ENCODE measurements around the gene RAVER1. TPM values are rescaled to one million over a fixed set of nuclear protein-coding genes. Genes with fewer than 3 reads are reported as not detected.

The RAVER1 gene
- total and polyA plus RNA-seq, 2 of the 13 experiments (the other 11 are each of a cell fraction or from before 2014, with no cell fraction given), result 3.6 to 7.9 TPM

- TF ChIP-seq ZHX1 (CRISPR knock-in tag; IDR thresholded peaks at IDR 0.05; ENCODE audit: low read depth) (no peak), ZFYVE20 (CRISPR knock-in tag; IDR thresholded peaks at IDR 0.05; ENCODE audit: borderline replicate concordance, low read depth) (0 out of 2 replicates have a peak, but pooled peaks have one; percentile 53), HOMEZ (CRISPR knock-in tag; IDR thresholded peaks at IDR 0.05; ENCODE audit: low read depth) (peak; percentile 36), TEF (CRISPR knock-in tag; IDR thresholded peaks at IDR 0.05) (no peak), ZSCAN29 (CRISPR knock-in tag; conservative IDR thresholded peaks at IDR 0.05) (no peak; the same call in 1 of the 2 replicates), ZNF138 (CRISPR knock-in tag; IDR thresholded peaks at IDR 0.05; ENCODE audit: low read depth) (no peak), AGO2 (optimal IDR thresholded peaks at IDR 0.05; ENCODE audit: low read depth, low read length) (peak; percentile 18), HNRNPUL1 (IDR thresholded peaks at IDR 0.05; ENCODE audit: low read depth, low read length) (no peak), ZBTB2 (CRISPR knock-in tag; IDR thresholded peaks at IDR 0.05; ENCODE audit: low read depth) (0 out of 2 replicates have a peak, but pooled peaks have one; percentile 36), ARNT2 (CRISPR knock-in tag; IDR thresholded peaks at IDR 0.05; ENCODE audit: low read depth) (peak; percentile 81), TRAFD1 (CRISPR knock-in tag; IDR thresholded peaks at IDR 0.05; ENCODE audit: borderline replicate concordance) (no peak), ZNF501 (CRISPR knock-in tag; IDR thresholded peaks at IDR 0.05) (peak; percentile 85), JARID2 (CRISPR knock-in tag; IDR thresholded peaks at IDR 0.05; ENCODE audit: insufficient replicate concordance) (no peak), PHF8 (CRISPR knock-in tag; IDR thresholded peaks at IDR 0.05) (peak; percentile 77), FOXP1 (IDR thresholded peaks at IDR 0.05) (no peak), FOXP1 (CRISPR knock-in tag; IDR thresholded peaks at IDR 0.05) (no peak), SMAD1 (CRISPR knock-in tag; IDR thresholded peaks at IDR 0.05; ENCODE audit: borderline replicate concordance, low read depth) (no peak), ZNF816 (CRISPR knock-in tag; IDR thresholded peaks at IDR 0.05; ENCODE audit: borderline replicate concordance) (no peak), ZNF615 (CRISPR knock-in tag; IDR thresholded peaks at IDR 0.05; ENCODE audit: borderline replicate concordance) (no peak), BRCA1 (CRISPR knock-in tag; IDR thresholded peaks at IDR 0.05) (no peak), ZMYM3 (CRISPR knock-in tag; IDR thresholded peaks at IDR 0.05) (no peak)
These were observed 47.2 kb upstream of the RAVER1 start, which contains the start of gene TYK2 (continued) for GRCh38 chr19:10380313-10381102.

Data from HepG2 (cell line).